Keratinocyte (primary cell): ENCODE results near the gene TRIM47. TPM values are rescaled to one million over a fixed set of nuclear protein-coding genes. Genes with fewer than 3 reads are reported as not detected.
A peak's percentile ranks its signal among the peaks of the same experiment; 100 is the strongest.
"Not testable (repeated sequence)": the region's sequence is repeated elsewhere in the genome, so short reads cannot be mapped to it uniquely, and the experiment has no call there.

ENCODE experiments used
- DNase-seq: peaks from one replicate; pipeline ENCODE4 v3.0.0-alpha.2; 2011; ENCODE audit warnings: low read depth, missing footprints, low spot score
- FAIRE-seq: peaks from 2 replicates; lab custom pipeline; 2011; peaks lifted over from hg19 to GRCh38; lab: Jason Lieb, UNC
- H2AFZ ChIP-seq: 2 replicates; pipeline ENCODE4 v1.6.0; 2012; ENCODE audit warnings: low read length, control low read depth, inconsistent platforms; ENCODE audit not compliant: control insufficient read depth
- H3K27ac ChIP-seq: 2 replicates; pipeline ENCODE4 v1.5.1; 2011; ENCODE audit warnings: low read length; ENCODE audit not compliant: control insufficient read depth, insufficient read depth
- H3K27me3 ChIP-seq: 3 replicates; pipeline ENCODE4 v1.6.0; 2011; ENCODE audit warnings: low read length; ENCODE audit not compliant: control insufficient read depth, insufficient read depth; ENCODE audit errors: extremely low read depth
- H3K36me3 ChIP-seq, 2 experiments: 2 replicates in 1 of 2; 3 replicates in 1 of 2; pipeline ENCODE4 v1.5.1; 2011; ENCODE audit warnings: low read length in 2 of 2, mild to moderate bottlenecking in 1 of 2; ENCODE audit not compliant: control insufficient read depth in 2 of 2, insufficient read depth in 2 of 2; ENCODE audit errors: extremely low read depth in 1 of 2
- H3K4me1 ChIP-seq: 3 replicates; pipeline ENCODE4 v1.5.1; 2011; ENCODE audit warnings: low read length; ENCODE audit not compliant: control insufficient read depth, insufficient read depth; ENCODE audit errors: extremely low read depth
- H3K4me2 ChIP-seq: 3 replicates; pipeline ENCODE4 v1.6.0; 2011; ENCODE audit warnings: low read depth, low read length; ENCODE audit not compliant: control insufficient read depth, insufficient read depth; ENCODE audit errors: extremely low read depth
- H3K4me3 ChIP-seq, 3 experiments: fragments of 200-600 bp in 1 of 3; sonication (generic) in 1 of 3; 2 replicates in 2 of 3; 3 replicates in 1 of 3; pipeline ENCODE4 v1.5.1; 2011 to 2016; ENCODE audit warnings: low read length in 3 of 3, mild to moderate bottlenecking in 3 of 3, control low read depth in 2 of 3, inconsistent platforms in 1 of 3, low read depth in 1 of 3, mixed read lengths in 1 of 3, mixed run types in 1 of 3, moderate library complexity in 1 of 3; ENCODE audit not compliant: control insufficient read depth in 2 of 3, insufficient read depth in 2 of 3; ENCODE audit errors: extremely low read depth in 1 of 3
- H3K79me2 ChIP-seq: 2 replicates; pipeline ENCODE4 v1.6.0; 2012; ENCODE audit warnings: low read length; ENCODE audit not compliant: control insufficient read depth, insufficient read depth
- H3K9ac ChIP-seq: 3 replicates; pipeline ENCODE4 v1.6.0; 2011; ENCODE audit warnings: low read length; ENCODE audit not compliant: control insufficient read depth, insufficient read depth; ENCODE audit errors: extremely low read depth
- H3K9me1 ChIP-seq: 3 replicates; pipeline ENCODE4 v1.6.0; 2011; ENCODE audit warnings: low read length; ENCODE audit not compliant: control insufficient read depth, insufficient read depth; ENCODE audit errors: extremely low read depth
- H3K9me3 ChIP-seq: 2 replicates; pipeline ENCODE4 v1.5.1; 2012; ENCODE audit warnings: low read depth, low read length; ENCODE audit not compliant: control insufficient read depth
- H4K20me1 ChIP-seq: 3 replicates; pipeline ENCODE4 v1.6.0; 2011; ENCODE audit warnings: low read length; ENCODE audit not compliant: control insufficient read depth, insufficient read depth; ENCODE audit errors: extremely low read depth
- EZH2 ChIP-seq: IDR thresholded peaks from one replicate; pipeline ENCODE4 v1.6.1; 2012; ENCODE audit warnings: inconsistent platforms, mild to moderate bottlenecking, low read length, moderate library complexity
- dilution Hi-C: fragments of 300-500 bp; cut with MboI; formaldehyde crosslinking; loops from one replicate; pipeline ENCODE4 v1.7.0; 2020; ENCODE audit warnings: low sequenced_read_pairs; ENCODE audit not compliant: extremely low pct_ligation_motif_present
- polyA plus RNA-seq, 5 experiments: library from polyadenylated mRNA; depleted of rRNA in 3 of 5; stranded (reverse) in 3 of 5; stranded (forward) in 1 of 5; unstranded in 1 of 5; fragments of >200 nt; gene quantifications; 1 replicate in 1 of 5; 2 replicates in 3 of 5; 3 replicates in 1 of 5; pipeline versions ENCODE4 v1.2.1 to v1.2.3, GENCODE V29; 2011 to 2012; ENCODE audit warnings: missing spikeins in 2 of 5, low read depth in 1 of 5, low replicate concordance in 1 of 5
- TF ChIP-seq, protein P1 (sequence below), 3 experiments: IDR thresholded peaks in 1 of 3; conservative IDR thresholded peaks in 1 of 3; optimal IDR thresholded peaks in 1 of 3; 2 replicates in 2 of 3; 3 replicates in 1 of 3; pipeline versions ENCODE3 to v1.5.1; 2011; ENCODE audit warnings: low read length in 3 of 3, mild to moderate bottlenecking in 3 of 3, moderate library complexity in 2 of 3, control low read depth in 1 of 3, inconsistent platforms in 1 of 3; ENCODE audit not compliant: insufficient read depth in 2 of 3; ENCODE audit errors: extremely low read depth in 1 of 3

The TRIM47 gene
- polyA plus RNA-seq, 1 donor (not counting 4 experiments of a cell fraction or from before 2014, with no cell fraction given) = 9.4 TPM

DNA sequence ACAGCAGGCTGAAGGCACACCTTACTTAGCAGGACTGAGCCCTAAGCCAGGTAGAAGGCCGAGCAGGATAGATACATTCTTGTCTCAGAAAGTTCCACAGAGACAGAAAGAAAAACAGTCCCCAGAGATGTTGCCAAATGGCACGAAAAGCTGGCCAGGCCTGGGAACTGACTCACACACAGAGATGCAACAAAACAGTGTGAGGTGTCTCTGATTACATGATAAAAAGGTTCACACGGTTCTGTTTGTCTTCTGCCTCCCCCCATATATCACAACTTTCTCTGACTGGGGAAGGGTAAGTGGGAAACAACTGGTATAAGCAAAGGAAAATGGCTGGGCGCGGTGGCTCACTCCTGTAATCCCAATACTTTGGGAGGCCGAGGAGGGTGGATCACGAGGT lies 24.9 kb downstream of the TRIM47 start:
- H4K20me1 ChIP-seq = no peaks in the 10 kb centered on the region
- no peaks in the 10 kb centered on the region for H3K9me3 ChIP-seq
- H3K9ac ChIP-seq = peak overlapping the region; percentile 6
- DNase-seq (no peak), FAIRE-seq (no peak)
- H3K27ac ChIP-seq = peak overlapping the region; percentile 88
- H3K27me3 ChIP-seq = no peaks in the 10 kb centered on the region
- H3K79me2 ChIP-seq = peaks cover 15% of the 10 kb centered on the region
- peaks cover 22% of the 10 kb centered on the region for H3K4me1 ChIP-seq
- H3K36me3 ChIP-seq = peaks cover 9 to 21% of the 10 kb centered on the region in 2 experiments
- dilution Hi-C loops = no loop called here
- no peaks in the 10 kb centered on the region for H3K9me1 ChIP-seq
- no peak overlapping the region for H2AFZ ChIP-seq
- H3K4me3 ChIP-seq = peak overlapping the region in 1 of 3 experiments; percentile 4
- H3K4me2 ChIP-seq = peak overlapping the region; percentile 55
- TF ChIP-seq, protein P1, sequence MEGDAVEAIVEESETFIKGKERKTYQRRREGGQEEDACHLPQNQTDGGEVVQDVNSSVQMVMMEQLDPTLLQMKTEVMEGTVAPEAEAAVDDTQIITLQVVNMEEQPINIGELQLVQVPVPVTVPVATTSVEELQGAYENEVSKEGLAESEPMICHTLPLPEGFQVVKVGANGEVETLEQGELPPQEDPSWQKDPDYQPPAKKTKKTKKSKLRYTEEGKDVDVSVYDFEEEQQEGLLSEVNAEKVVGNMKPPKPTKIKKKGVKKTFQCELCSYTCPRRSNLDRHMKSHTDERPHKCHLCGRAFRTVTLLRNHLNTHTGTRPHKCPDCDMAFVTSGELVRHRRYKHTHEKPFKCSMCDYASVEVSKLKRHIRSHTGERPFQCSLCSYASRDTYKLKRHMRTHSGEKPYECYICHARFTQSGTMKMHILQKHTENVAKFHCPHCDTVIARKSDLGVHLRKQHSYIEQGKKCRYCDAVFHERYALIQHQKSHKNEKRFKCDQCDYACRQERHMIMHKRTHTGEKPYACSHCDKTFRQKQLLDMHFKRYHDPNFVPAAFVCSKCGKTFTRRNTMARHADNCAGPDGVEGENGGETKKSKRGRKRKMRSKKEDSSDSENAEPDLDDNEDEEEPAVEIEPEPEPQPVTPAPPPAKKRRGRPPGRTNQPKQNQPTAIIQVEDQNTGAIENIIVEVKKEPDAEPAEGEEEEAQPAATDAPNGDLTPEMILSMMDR (optimal IDR thresholded peaks at IDR 0.05 in 1 of 3, IDR thresholded peaks at IDR 0.05 in 1 of 3, conservative IDR thresholded peaks at IDR 0.05 in 1 of 3; ENCODE audit: extremely low read depth in 1 of 3, insufficient read depth in 2 of 3, low read length in 3 of 3) = no peak
- no peak for TF ChIP-seq EZH2

DNA sequence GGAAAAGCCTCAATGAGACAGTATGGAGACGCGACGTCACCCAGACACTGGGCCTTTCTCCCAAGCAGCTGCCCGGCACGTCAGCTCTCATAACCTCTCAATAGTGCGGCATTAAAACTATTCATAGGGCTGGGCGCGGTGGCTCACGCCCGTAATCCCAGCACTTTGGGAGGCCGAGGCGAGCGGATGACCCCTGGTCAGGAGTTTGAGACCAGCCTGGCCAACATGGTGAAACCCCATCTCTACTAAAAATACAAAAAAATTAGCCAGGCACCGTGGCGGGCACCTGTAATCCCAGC lies 26.7 kb downstream of the TRIM47 start:
- peaks cover 15% of the 10 kb centered on the region for H3K79me2 ChIP-seq
- peaks cover 21% of the 10 kb centered on the region for H3K4me1 ChIP-seq
- DNase-seq, H3K27me3 ChIP-seq, H3K4me3 ChIP-seq, dilution Hi-C loops, H4K20me1 ChIP-seq, H3K27ac ChIP-seq, H3K9ac ChIP-seq, H3K9me3 ChIP-seq, H3K4me2 ChIP-seq, H2AFZ ChIP-seq, H3K9me1 ChIP-seq, FAIRE-seq: not testable (repeated sequence)
- H3K36me3 ChIP-seq = peaks cover 24 to 35% of the 10 kb centered on the region in 2 experiments
